Measurements from ENCODE around the gene DLST.

DLST gene

GRCh38 chr14:74897642-74898041, 15.9 kb downstream of the DLST start:
- no peak for DNase-seq

GRCh38 chr14:74898083-74898482, 16.4 kb downstream of the DLST start:
- DNase-seq: no peak

GRCh38 chr14:74898694-74899093, 17.0 kb downstream of the DLST start:
- no peak for DNase-seq

GRCh38 chr14:74902941-74903705, 21.4 kb downstream of the DLST start:
- no peak for DNase-seq

- DNase-seq: no peak
These were observed 23.2 kb downstream of the DLST start for GRCh38 chr14:74904635-74905503.

GRCh38 chr14:74905595-74906142, 24.0 kb downstream of the DLST start:
- peak; percentile 86 for DNase-seq

GRCh38 chr14:74906925-74907521, 25.3 kb downstream of the DLST start:
- DNase-seq: no peak

GRCh38 chr14:74907744-74908143, 26.0 kb downstream of the DLST start:
- DNase-seq: no peak

- no peak for DNase-seq
These were observed 27.2 kb downstream of the DLST start for GRCh38 chr14:74908861-74909341.

- DNase-seq: no peak
These were observed 27.8 kb downstream of the DLST start for GRCh38 chr14:74909501-74909900.

GRCh38 chr14:74909911-74910310, 28.2 kb downstream of the DLST start:
- no peak for DNase-seq

- no peak for DNase-seq
These were observed 28.8 kb downstream of the DLST start for GRCh38 chr14:74910556-74910955.

GRCh38 chr14:74911221-74911620, 29.5 kb downstream of the DLST start:
- no peak for DNase-seq

GRCh38 chr14:74911704-74912103, 30.0 kb downstream of the DLST start:
- DNase-seq: no peak

GRCh38 chr14:74912111-74912510, 30.4 kb downstream of the DLST start:
- DNase-seq: no peak

GRCh38 chr14:74912801-74913200, 31.1 kb downstream of the DLST start:
- DNase-seq: no peak

- no peak for DNase-seq
These were observed 31.7 kb downstream of the DLST start for GRCh38 chr14:74913393-74913910.

GRCh38 chr14:74913986-74914573, 32.4 kb downstream of the DLST start:
- peak; percentile 29 for DNase-seq

GRCh38 chr14:74915426-74915825, 33.7 kb downstream of the DLST start:
- no peak for DNase-seq

GRCh38 chr14:74915826-74916225, 34.1 kb downstream of the DLST start:
- DNase-seq: no peak

- no peak for DNase-seq
These were observed 35.4 kb downstream of the DLST start for GRCh38 chr14:74917178-74917543.

GRCh38 chr14:74917646-74918081, 35.9 kb downstream of the DLST start:
- DNase-seq: no peak

GRCh38 chr14:74918380-74918779, 36.7 kb downstream of the DLST start:
- DNase-seq: no peak
